Measurements from ENCODE around the gene CCDC93. TPM values are rescaled to one million over a fixed set of nuclear protein-coding genes. Genes with fewer than 3 reads are reported as not detected.

CCDC93 gene
- total RNA-seq, 1 donor from 2014 or later = 40.1 TPM

- no peak for DNase-seq (ENCODE audit: low spot score)
Observed at GRCh38 chr2:117918608-117919007, 95.3 kb downstream of the CCDC93 start.

GRCh38 chr2:117917223-117917917 lies 96.5 kb downstream of the CCDC93 start:
- DNase-seq (ENCODE audit: low spot score) = no peak

- DNase-seq (ENCODE audit: low spot score) = no peak
Observed at GRCh38 chr2:117902933-117903332, 110.9 kb downstream of the CCDC93 start.

DNA sequence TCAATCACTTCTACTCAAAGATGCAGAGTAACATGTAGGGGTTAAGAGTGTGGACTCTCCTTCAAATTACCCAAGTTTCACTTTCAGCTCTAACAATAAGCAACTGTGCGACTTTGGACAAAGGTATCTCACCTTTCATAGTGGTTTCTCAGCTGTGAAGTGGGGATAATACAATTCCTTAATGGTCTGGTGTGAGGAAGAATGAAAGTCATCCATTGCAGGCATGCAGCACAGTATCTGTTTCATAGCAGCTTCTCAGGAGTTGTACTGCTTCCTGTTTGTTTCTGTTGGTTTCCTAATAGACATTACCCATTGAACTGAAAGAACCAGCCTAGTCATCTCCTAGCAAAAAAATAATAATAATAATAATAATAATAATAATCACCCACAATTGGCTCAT lies 125.0 kb downstream of the CCDC93 start:
- DNase-seq (ENCODE audit: low spot score) = no peak

- no peak for DNase-seq (ENCODE audit: low spot score)
Observed at GRCh38 chr2:117885308-117885707, 128.6 kb downstream of the CCDC93 start.

DNA sequence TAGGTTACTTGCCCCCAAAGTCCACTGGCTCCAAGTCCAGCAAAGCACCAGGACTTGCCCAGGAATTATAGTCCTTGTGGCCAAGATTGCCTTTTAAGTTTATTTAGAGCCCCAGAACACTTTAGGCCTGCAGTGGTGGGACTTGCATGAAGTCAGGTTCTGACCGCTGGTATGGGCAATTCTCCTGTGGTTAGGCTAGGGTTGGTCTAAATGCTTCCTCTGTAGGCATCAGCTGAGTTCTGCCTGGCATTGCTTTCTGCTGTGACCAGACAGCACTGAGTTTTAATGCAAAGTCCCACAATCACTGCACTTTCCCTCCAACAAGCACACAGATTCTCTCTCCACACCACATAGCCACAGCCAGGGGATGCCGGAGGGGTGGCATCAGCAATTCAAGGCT lies 134.9 kb downstream of the CCDC93 start:
- DNase-seq (ENCODE audit: low spot score) = no peak

- DNase-seq (ENCODE audit: low spot score) = no peak
Observed at GRCh38 chr2:117875786-117876185, 138.1 kb downstream of the CCDC93 start.

Other genes with a start within 250 kb of the CCDC93 start
- gene DDX18, start 199.4 kb downstream of the CCDC93 start, total RNA-seq = 51.6 TPM
- 21.5 TPM for gene INSIG2, start 74.4 kb upstream of the CCDC93 start, total RNA-seq

All from mesenteric fat pad (tissue), 1 donor.